GM18861 (cell line): Measurements from ENCODE around the gene ARHGEF1.

Source experiments
- ATAC-seq: cut with Tn5 transposase; IDR thresholded peaks from one replicate; pipeline ENCODE4 v1.9.1; 2021; ENCODE audit not compliant: unreplicated experiment

Gene ARHGEF1

GRCh38 chr19:41880329-41880708 lies 2.7 kb upstream of the ARHGEF1 start:
- no peak for ATAC-seq

GRCh38 chr19:41883463-41883820 lies 458 bp downstream of the ARHGEF1 start:
- no peak for ATAC-seq

- peak; percentile 67 for ATAC-seq
Measured at GRCh38 chr19:41883821-41884733, 1.1 kb downstream of the ARHGEF1 start.

- ATAC-seq, result no peak
Measured at GRCh38 chr19:41886761-41887710, 4.1 kb downstream of the ARHGEF1 start.

GRCh38 chr19:41887711-41888382 lies 4.9 kb downstream of the ARHGEF1 start:
- no peak for ATAC-seq

GRCh38 chr19:41888926-41889325 lies 5.9 kb downstream of the ARHGEF1 start:
- no peak for ATAC-seq

GRCh38 chr19:41889896-41890295 lies 6.9 kb downstream of the ARHGEF1 start:
- no peak for ATAC-seq

GRCh38 chr19:41890936-41891335 lies 8.0 kb downstream of the ARHGEF1 start:
- no peak for ATAC-seq

GRCh38 chr19:41892173-41892902 lies 9.4 kb downstream of the ARHGEF1 start:
- ATAC-seq, result no peak

GRCh38 chr19:41893899-41894298 lies 10.9 kb downstream of the ARHGEF1 start:
- no peak for ATAC-seq

GRCh38 chr19:41894350-41894749 lies 11.4 kb downstream of the ARHGEF1 start:
- no peak for ATAC-seq

GRCh38 chr19:41895745-41896580 lies 13.0 kb downstream of the ARHGEF1 start:
- no peak for ATAC-seq

GRCh38 chr19:41896581-41896942 lies 13.6 kb downstream of the ARHGEF1 start:
- no peak for ATAC-seq

GRCh38 chr19:41897181-41897580 lies 14.2 kb downstream of the ARHGEF1 start:
- ATAC-seq, result no peak

GRCh38 chr19:41897820-41898219 lies 14.8 kb downstream of the ARHGEF1 start:
- no peak for ATAC-seq

GRCh38 chr19:41898235-41898634 lies 15.3 kb downstream of the ARHGEF1 start:
- ATAC-seq, result no peak

GRCh38 chr19:41901707-41902360 lies 18.9 kb downstream of the ARHGEF1 start:
- ATAC-seq, result no peak

- no peak for ATAC-seq
Measured at GRCh38 chr19:41902594-41902993, 19.6 kb downstream of the ARHGEF1 start.
